Measurements from ENCODE around the gene VPS13A. TPM values are rescaled to one million over a fixed set of nuclear protein-coding genes. Genes with fewer than 3 reads are reported as not detected.
"Not testable (repeated sequence)": the region's sequence is repeated elsewhere in the genome, so short reads cannot be mapped to it uniquely, and the experiment has no call there.

VPS13A gene
- total and polyA plus RNA-seq, 4 donors = 3.7 to 58.3 (median 19.7) TPM

- Histone ChIP-seq H3K9me3 (ENCODE audit: control insufficient read depth in 4 of 4, insufficient read depth in 3 of 4, low read length in 3 of 4) (no peaks in the 10 kb centered on the region), H3K27me3 (ENCODE audit: control insufficient read depth in 3 of 3, insufficient read depth in 3 of 3, low read length in 2 of 3) (no peaks in the 10 kb centered on the region), H3K36me3 (ENCODE audit: control insufficient read depth in 4 of 4, insufficient read depth in 4 of 4, low read length in 4 of 4) (no peaks in the 10 kb centered on the region), H3K9ac (ENCODE audit: insufficient read depth in 1 of 2, low read length in 2 of 2) (no peak overlapping the region), H3K4me3 (no peak overlapping the region), H3K27ac (ENCODE audit: low read depth in 1 of 2, low read length in 1 of 2) (no peak overlapping the region), H3K4me1 (ENCODE audit: control insufficient read depth in 5 of 5, insufficient read depth in 5 of 5, low read length in 5 of 5) (peaks cover 0 to 5% (median 3%) of the 10 kb centered on the region in 5 donors)
- 36 to 43% methylated on average over 3 of the region's 3 CpGs for WGBS, 2 donors
- no peak for ATAC-seq (ENCODE audit: insufficient read depth, low FRiP score)
- TF ChIP-seq, protein P1, sequence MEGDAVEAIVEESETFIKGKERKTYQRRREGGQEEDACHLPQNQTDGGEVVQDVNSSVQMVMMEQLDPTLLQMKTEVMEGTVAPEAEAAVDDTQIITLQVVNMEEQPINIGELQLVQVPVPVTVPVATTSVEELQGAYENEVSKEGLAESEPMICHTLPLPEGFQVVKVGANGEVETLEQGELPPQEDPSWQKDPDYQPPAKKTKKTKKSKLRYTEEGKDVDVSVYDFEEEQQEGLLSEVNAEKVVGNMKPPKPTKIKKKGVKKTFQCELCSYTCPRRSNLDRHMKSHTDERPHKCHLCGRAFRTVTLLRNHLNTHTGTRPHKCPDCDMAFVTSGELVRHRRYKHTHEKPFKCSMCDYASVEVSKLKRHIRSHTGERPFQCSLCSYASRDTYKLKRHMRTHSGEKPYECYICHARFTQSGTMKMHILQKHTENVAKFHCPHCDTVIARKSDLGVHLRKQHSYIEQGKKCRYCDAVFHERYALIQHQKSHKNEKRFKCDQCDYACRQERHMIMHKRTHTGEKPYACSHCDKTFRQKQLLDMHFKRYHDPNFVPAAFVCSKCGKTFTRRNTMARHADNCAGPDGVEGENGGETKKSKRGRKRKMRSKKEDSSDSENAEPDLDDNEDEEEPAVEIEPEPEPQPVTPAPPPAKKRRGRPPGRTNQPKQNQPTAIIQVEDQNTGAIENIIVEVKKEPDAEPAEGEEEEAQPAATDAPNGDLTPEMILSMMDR (IDR thresholded peaks at IDR 0.05; ENCODE audit: control extremely low read depth, extremely low read depth) = no peak
- DNase-seq = no peak
These were observed 261.3 kb downstream of the VPS13A start for GRCh38 chr9:77438653-77439052.

- Histone ChIP-seq H3K9ac (ENCODE audit: insufficient read depth in 1 of 2, low read length in 2 of 2) (no peak overlapping the region), H3K4me1 (ENCODE audit: control insufficient read depth in 5 of 5, insufficient read depth in 5 of 5, low read length in 5 of 5) (peaks cover 0 to 5% (median 3%) of the 10 kb centered on the region in 5 donors), H3K27me3 (ENCODE audit: control insufficient read depth in 3 of 3, insufficient read depth in 3 of 3, low read length in 2 of 3) (no peaks in the 10 kb centered on the region), H3K4me3 (no peak overlapping the region), H3K36me3 (ENCODE audit: control insufficient read depth in 4 of 4, insufficient read depth in 4 of 4, low read length in 4 of 4) (no peaks in the 10 kb centered on the region), H3K9me3 (ENCODE audit: control insufficient read depth in 4 of 4, insufficient read depth in 3 of 4, low read length in 3 of 4) (no peaks in the 10 kb centered on the region), H3K27ac (ENCODE audit: low read depth in 1 of 2, low read length in 1 of 2) (no peak overlapping the region)
- no peak for ATAC-seq (ENCODE audit: insufficient read depth, low FRiP score)
- DNase-seq = peak in 2 of 3 donors; percentile 32 to 42
- 37 to 76% methylated on average over 10 of the region's 10 CpGs for WGBS, 2 donors
- TF ChIP-seq, protein P1 (IDR thresholded peaks at IDR 0.05; ENCODE audit: control extremely low read depth, extremely low read depth) = no peak
These were observed 262.7 kb downstream of the VPS13A start for GRCh38 chr9:77440057-77440456.

- not testable (repeated sequence) for H3K4me3 ChIP-seq; H3K4me1 ChIP-seq (ENCODE audit: control insufficient read depth in 5 of 5, insufficient read depth in 5 of 5, low read length in 5 of 5); H3K27me3 ChIP-seq (ENCODE audit: control insufficient read depth in 3 of 3, insufficient read depth in 3 of 3, low read length in 2 of 3); H3K36me3 ChIP-seq (ENCODE audit: control insufficient read depth in 4 of 4, insufficient read depth in 4 of 4, low read length in 4 of 4); H3K9ac ChIP-seq (ENCODE audit: insufficient read depth in 1 of 2, low read length in 2 of 2); H3K9me3 ChIP-seq (ENCODE audit: control insufficient read depth in 4 of 4, insufficient read depth in 3 of 4, low read length in 3 of 4); ATAC-seq (ENCODE audit: insufficient read depth, low FRiP score); DNase-seq; H3K27ac ChIP-seq (ENCODE audit: low read depth in 1 of 2, low read length in 1 of 2)
- WGBS, 2 donors = 53 to 59% methylated on average over 7 of the region's 7 CpGs
These were observed 263.8 kb downstream of the VPS13A start for GRCh38 chr9:77441124-77441523.

DNA sequence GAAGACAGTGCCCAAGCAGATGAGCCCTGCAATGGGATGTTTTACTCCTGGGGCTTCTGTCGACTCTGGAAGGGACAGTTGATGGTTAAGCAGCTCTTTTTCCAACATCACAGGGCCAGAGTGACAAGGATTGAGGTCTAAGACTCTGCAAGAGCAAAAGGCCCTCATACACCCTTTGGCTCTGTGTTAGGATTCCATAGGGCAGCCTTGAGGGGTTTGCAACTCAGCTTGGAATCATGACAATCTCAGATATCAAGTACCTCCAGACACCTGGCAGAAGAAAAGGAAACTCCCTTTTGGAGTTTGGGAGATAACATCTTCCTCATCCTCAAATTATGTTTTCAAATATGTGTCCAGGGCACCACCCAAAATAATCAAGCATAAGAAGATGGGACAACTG lies 265.1 kb downstream of the VPS13A start:
- Histone ChIP-seq H3K9ac (ENCODE audit: insufficient read depth in 1 of 2, low read length in 2 of 2) (no peak overlapping the region), H3K27ac (ENCODE audit: low read depth in 1 of 2, low read length in 1 of 2) (no peak overlapping the region), H3K36me3 (ENCODE audit: control insufficient read depth in 4 of 4, insufficient read depth in 4 of 4, low read length in 4 of 4) (no peaks in the 10 kb centered on the region), H3K4me3 (no peak overlapping the region), H3K4me1 (ENCODE audit: control insufficient read depth in 5 of 5, insufficient read depth in 5 of 5, low read length in 5 of 5) (peaks cover 0 to 5% (median 3%) of the 10 kb centered on the region in 5 donors), H3K27me3 (ENCODE audit: control insufficient read depth in 3 of 3, insufficient read depth in 3 of 3, low read length in 2 of 3) (no peaks in the 10 kb centered on the region), H3K9me3 (ENCODE audit: control insufficient read depth in 4 of 4, insufficient read depth in 3 of 4, low read length in 3 of 4) (no peaks in the 10 kb centered on the region)
- no peak for ATAC-seq (ENCODE audit: insufficient read depth, low FRiP score)
- WGBS, 2 donors = 64 to 80% methylated on average over 1 of the region's 1 CpG
- DNase-seq = no peak
- TF ChIP-seq, protein P1 (IDR thresholded peaks at IDR 0.05; ENCODE audit: control extremely low read depth, extremely low read depth) = no peak

Measured in lung (tissue), 12 donors.